ENCODE results near the gene RD3L. TPM values are rescaled to one million over a fixed set of nuclear protein-coding genes. Genes with fewer than 3 reads are reported as not detected.
"Not testable (repeated sequence)": the region's sequence is repeated elsewhere in the genome, so short reads cannot be mapped to it uniquely, and the experiment has no call there.

The RD3L gene
- total RNA-seq: 26.4 TPM
- long read RNA-seq, transcript RD3L-201 (3 exons, 1,201 nt): major isoform, 11 of 13 reads
- long read RNA-seq, partial matches to known transcripts: 0 of 13 reads
- long read RNA-seq, other reads (novel, unspliced or antisense): 0 of 13 reads

DNA sequence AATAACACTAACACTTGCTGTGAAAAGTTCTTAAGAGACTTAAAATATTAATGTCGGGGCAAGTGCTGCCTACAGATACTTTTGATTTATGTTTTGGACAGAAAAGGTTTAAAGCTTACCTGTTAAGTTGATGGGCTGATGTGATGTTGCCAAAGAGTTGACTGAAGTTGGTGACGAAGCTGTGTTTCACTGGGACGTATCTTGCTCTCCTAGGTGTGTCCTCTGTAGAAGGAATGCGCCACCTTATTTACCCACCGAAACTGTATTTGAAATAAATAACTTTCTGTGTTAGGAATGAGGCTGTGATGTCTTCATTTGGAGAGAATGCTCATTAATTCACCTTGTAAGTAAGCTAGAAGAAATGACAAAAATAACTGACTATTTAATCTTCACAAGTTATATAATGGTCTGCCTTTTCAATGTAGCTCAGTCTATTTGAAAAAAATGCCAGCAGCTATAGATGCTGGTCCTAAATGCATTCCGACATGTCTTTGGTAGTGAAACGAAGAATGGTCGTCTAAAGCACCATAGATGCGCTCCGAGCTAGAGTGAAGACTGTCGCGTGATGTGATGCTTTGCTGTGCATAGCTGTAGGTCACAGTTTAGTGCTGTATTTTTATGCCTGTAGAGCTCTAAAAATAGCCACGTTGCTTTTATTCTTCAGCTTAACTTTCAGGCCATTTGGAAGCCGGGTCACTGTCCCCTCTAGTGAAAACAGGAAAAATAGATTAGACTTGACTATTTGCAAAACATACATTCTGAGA is at the start of gene RD3L:
Gene RD3L (minus strand): TSS at position 557 of the 764 bp plus-strand sequence. CDS start 834 bp downstream, outside the sequence.
- intact Hi-C loops (cut with DNase I): no loop called here
- DNase-seq (no peak), ATAC-seq (ENCODE audit: poor library complexity) (peak; percentile 90)

DNA sequence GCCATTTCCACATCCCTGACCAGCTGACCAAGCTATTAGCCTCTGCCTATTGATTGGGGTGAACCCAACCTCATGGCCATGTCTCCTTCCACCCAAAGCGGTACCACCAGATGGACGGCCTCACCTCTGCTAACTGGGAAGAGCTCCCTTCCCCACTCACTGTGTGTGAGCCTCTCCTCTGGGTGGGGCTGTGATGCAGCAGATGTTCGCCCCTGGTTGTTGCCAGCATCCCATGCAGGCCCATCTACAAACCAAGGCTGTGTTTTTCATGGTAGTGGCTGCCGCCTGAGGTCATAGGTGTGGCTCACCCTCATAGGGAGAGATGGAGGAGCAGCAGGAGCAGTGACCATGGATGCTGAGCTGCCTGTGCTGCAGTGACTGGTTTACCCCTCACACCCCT is 47.6 kb upstream of the RD3L start:
- DNase-seq (no peak), ATAC-seq (ENCODE audit: poor library complexity) (no peak)
- intact Hi-C loops (cut with DNase I): no loop called here

DNA sequence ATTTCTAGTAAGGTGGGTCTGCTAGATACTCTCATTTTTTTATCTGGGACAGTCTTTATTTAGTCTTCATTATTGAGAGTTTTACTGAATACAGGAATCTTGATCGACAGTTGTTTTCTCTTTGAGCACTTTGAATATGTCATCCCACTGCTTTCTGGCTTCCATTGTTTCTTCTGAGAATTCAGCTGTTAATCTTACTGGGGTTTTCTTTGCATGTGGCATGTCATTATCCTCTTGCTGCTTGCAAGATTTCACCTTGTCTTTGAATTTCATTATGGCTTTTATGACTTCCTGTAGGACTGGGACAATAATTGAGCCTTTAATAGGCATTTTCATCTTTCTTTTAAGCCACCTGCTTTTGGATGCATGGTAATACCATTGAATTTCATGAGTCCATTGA is 46.7 kb upstream of the RD3L start:
- ATAC-seq (ENCODE audit: poor library complexity): no peak
- intact Hi-C loops (cut with DNase I): no loop called here
- DNase-seq: no peak

DNA sequence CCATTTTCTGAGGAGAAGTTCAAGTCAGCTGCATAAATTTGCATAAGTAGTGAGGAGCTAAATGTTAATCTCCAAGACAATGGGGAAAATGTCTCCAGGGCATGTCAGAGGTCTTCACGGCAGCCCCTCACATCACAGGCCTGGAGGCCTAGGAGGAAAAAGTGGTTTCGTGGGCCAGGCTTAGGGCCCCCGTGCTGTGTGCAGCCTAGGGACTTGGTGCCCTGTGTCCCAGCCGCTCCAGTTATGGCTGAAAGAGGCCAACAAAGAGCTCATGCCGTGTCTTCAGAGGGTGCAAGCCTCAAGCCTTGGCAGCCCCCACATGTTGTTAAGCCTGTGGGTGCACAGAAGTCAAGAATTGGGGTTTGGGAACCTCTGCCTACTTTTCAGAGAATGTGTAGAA is 41.9 kb upstream of the RD3L start:
- intact Hi-C loops (cut with DNase I): no loop called here

DNA sequence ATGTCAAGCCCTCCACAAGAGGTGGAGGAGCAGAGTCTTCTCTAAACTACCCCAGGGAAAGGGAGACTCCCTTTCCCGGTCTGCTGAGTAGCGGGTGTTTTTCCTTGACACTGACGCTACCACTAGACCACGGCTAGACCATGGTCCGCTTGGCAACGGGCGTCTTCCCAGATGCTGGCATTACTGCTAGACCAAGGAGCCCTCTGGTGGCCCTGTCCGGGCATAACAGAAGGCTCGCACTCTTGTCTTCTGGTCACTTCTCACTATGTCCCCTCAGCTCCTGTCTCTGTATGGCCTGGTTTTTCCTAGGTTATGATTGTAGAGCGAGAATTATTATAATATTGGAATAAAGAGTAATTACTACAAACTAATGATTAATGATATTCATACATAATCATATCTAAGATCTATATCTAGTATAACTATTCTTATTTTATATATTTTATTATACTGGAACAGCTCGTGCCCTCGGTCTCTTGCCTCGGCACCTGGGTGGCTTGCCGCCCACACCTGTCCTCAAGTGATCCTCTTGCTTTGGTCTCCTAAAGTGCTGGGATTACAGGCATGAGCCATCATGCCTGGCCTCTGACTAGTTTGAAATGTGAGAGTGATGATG is 38.4 kb upstream of the RD3L start:
- ATAC-seq (ENCODE audit: poor library complexity); intact Hi-C loops (cut with DNase I): not testable (repeated sequence)
- DNase-seq: peak; percentile 83

More for the DNA sequence above, 41.9 kb upstream of the RD3L start:
- DNase-seq: no peak
- no peak for ATAC-seq (ENCODE audit: poor library complexity)

DNA sequence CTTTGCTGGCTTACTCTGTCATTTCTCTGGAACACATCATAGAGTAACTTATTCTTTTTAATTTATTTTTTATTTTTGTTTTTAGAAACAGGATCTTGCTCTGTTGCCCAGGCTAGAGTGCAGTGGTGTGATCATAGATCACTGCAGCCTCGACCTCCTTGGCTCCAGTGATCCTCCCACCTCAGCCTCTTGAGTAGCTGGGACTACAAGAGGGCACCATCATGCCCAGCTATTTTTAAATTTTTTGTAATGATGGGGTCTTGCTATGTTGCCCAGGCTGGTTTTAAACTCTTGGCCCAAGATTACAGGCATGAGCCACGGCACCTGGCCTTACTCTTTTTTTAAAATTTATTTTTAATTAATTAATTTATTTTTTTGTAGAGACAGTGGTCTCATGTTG is 32.2 kb upstream of the RD3L start:
- intact Hi-C loops (cut with DNase I): no loop called here
- ATAC-seq (ENCODE audit: poor library complexity): no peak
- no peak for DNase-seq

DNA sequence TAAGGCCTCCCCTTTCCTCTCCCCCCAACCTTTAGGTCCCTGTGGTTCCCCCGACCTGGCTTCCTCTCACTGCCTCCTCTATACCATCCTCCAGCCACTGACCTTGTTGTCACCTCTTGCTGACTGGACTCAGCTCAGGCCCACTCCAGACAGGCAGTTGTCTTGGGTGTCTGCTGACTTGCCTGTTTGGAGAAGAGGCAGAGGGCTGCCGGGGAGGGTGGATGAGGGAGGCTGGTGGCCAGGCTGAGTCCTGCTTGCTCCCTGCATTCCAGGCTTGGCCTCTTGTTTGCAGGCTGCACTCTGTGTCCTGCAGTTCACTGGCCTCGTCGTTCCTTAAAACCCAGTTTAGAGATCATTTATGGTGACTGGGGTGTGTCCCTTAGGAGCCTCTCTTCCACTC is 31.0 kb upstream of the RD3L start:
- intact Hi-C loops (cut with DNase I): no loop called here
- peak; percentile 46 for ATAC-seq (ENCODE audit: poor library complexity)
- no peak for DNase-seq

DNA sequence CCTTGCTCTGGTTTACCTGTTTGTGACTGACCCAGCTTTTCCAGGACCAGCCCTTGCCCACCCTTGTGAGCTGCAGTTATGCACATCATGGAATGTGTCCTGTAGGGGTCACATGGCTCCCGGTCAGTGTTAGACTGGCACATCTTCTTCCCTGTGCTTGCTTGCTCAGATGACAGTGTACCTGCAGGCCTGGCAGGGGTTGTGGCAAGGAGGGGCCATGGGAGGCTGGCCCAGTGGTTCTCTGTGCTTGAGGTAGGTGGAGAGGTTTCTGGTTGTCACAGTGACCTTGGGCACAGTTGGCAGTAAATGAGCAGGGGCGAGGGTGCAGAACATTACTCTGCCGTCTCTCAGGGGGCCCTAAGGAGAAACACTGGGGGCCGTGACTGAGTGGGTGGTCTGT is 27.6 kb upstream of the RD3L start:
- ATAC-seq (ENCODE audit: poor library complexity): peak; percentile 36
- no peak for DNase-seq
- intact Hi-C loops (cut with DNase I): no loop called here

DNA sequence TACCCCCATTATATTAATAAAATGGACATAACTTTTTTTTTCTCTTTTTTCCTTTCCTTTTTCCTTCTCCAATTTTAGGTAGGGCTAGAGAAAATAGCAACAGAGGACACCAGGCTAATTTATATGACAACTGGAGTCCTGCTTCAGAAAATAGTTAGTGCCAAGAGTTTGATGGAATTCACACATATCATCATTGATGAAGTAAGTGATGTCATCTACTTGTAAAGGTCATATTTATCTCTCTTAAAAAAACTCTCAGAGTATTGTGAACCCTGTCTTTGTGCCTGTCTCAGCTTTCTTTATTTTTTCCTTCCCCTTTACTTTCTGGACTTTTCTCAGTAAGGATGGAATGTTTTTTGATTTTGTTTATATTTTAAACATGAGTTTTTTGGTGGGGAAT is 24.3 kb upstream of the RD3L start:
- ATAC-seq (ENCODE audit: poor library complexity): no peak
- intact Hi-C loops (cut with DNase I): no loop called here
- no peak for DNase-seq

DNA sequence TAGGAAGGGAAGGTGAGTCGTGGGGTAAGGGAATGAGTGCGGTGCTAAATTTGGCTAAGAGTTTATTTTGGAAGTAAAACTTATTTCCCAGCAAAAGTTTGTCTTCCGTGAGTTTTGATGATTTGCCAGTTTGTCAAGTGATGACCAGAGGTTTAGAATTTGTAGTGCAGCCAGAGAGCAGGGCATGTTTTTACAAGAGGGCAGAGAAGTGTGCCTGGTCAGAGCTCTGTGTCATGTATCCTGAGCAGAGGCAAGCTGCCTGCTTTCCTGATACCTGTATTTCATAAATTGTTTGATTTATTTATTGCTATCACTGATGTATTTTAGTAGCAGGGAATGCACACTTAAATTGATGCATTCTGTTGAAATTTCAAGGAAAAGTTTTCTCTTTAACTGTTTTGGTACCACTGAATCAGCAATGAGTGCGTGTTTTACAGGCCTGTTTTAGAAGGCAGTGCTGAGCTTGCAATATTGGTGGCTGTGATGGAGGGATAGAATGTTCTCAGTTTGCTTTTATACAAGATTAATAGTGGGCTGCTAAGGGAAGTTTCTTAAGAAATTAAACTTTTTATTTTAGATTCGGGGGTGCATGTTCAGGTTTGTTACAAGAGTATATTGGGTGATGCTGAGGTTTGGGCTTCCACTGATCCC is 19.7 kb upstream of the RD3L start:
- intact Hi-C loops (cut with DNase I): no loop called here
- no peak for ATAC-seq (ENCODE audit: poor library complexity)

DNA sequence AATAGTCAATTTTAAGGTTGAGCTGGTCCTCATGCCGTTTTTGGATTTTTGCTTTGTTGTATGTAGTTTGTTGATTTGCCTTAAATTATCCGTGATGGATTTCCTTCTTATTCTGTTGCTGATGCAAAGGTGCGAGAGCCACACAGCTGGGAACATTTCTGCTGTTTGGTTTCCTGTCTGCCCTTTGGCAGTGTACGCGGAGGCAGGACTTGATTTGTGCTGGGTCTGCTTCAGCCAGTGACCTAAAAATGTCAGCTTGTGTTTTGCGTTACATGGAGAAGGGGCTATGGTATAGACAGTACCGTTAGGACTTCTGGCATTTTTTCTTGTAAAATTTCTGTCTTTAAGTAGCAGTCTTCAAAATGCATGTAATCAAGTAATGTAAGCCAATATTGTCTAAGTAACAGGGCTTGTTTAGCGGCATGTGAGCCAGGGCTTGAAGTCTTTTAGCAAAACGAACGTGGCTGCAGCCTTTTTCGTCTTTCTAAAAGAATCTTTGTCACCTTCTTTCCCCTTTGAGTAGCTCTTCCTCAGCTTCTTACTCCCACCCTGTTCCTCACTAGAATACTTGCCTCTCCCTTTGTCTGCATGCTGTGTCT is 18.2 kb upstream of the RD3L start:
- no peak for DNase-seq
- intact Hi-C loops (cut with DNase I): no loop called here
- ATAC-seq (ENCODE audit: poor library complexity): no peak

More for the DNA sequence above, 19.7 kb upstream of the RD3L start:
- DNase-seq: no peak

DNA sequence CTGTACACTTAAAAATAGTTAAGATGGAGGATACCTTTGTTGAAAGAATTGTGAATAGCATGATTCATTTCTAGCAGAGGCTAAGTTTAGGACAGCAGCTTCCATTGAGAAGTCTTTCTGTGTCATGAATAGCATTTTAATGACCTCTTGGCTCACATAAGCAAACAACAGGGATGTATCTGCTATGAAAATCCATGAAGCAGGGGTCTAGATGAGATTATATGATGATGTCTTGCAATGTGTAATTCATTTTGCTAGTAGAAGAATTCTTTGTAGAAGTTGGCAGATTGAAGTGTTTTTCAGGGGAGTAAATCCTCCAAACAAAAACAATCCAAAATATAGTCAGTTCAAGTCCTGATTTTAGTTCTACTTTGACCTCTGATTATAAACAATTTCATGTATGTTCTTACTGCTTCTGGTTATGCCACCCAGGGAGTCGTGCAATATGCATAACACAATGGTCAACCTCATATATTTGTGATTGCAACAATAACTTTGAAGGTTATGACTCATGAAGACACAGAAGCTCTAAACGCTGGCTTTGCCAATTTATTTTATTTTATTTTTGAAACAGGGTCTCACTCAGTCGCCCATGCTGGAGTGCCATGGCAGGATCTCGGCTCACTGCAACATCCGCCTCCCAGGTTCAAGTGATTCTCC is 6.9 kb upstream of the RD3L start:
- no peak for DNase-seq
- ATAC-seq (ENCODE audit: poor library complexity): no peak
- intact Hi-C loops (cut with DNase I): no loop called here

DNA sequence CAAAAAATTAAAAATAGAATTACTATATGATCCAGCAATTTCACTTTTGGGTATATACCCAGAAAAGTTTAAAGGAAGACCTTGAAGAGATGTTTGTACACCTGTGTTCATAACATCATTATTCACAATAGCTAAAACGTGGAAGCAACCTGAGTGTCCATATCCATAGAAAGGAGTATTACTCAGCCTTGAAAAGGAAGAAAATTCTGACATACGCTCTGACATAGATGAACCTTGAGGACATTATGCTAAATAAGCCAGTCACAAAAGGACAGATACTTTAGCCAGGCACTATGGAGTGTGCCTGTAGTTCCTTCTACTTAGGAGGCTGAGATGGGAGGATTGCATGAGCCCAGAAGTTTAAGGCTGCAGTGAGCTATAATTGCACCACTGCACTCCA is 6.1 kb upstream of the RD3L start:
- intact Hi-C loops (cut with DNase I): no loop called here
- DNase-seq (no peak), ATAC-seq (ENCODE audit: poor library complexity) (no peak)

DNA sequence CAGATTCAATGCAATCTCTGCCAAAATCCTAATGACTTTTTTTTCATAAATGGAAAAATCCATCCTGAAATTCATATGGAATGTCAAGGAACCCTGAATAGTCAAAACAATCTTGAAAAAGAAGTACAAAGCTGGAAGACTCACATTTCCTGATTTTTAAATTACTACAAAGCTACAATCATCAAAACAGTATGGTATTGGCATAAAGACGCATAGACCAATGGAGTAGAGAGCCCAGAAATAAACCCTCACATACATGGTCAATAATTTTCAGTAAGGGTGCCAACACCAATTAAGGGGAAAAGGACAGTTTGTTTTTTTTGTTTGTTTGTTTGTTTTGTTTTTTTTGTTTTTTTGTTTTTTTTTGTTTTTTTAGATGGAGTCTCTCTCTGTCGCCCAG is 4.6 kb upstream of the RD3L start:
- intact Hi-C loops (cut with DNase I): no loop called here
- no peak for ATAC-seq (ENCODE audit: poor library complexity)
- DNase-seq: no peak

DNA sequence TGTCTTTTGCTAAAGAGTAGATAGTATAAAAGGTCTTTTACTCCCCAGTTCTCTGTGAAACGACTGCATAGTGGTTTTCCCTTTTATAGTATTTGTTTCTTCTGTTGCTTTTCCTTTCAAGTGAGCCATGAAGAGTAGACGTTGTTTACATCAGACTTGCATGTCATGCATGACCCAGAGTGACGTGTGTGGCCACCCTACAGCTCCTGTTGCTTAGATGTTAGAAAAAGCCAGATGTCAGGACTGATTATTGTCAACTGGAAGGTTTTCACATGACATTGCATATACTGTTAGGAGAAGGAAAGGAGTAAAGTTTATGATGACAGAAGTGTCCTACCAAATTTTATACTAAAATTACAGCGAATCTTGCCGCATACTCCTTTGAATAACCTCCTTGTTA is 1.3 kb upstream of the RD3L start:
- DNase-seq (no peak), ATAC-seq (ENCODE audit: poor library complexity) (no peak)
- intact Hi-C loops (cut with DNase I): no loop called here

DNA sequence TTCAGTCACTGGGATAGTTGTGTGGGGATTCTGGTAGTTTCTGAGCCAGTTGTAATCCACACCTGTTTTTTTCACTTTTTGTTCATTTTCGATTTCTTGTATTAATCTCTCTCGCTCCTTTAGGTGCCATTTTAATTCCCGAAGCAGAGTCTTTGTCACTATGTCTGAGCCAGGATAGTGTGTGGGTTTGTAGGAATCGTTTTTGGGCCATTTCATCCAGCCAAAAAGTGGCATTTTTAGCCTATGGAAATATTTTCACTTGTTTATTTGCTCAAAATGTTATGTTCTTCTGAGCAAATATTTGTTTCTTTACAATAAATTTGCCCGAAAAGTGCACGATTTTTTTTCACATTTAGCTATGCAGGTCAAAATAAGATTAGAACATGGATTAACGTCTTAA is 867 bp downstream of the RD3L start:
- intact Hi-C loops (cut with DNase I): no loop called here
- no peak for DNase-seq
- peak; percentile 41 for ATAC-seq (ENCODE audit: poor library complexity)

DNA sequence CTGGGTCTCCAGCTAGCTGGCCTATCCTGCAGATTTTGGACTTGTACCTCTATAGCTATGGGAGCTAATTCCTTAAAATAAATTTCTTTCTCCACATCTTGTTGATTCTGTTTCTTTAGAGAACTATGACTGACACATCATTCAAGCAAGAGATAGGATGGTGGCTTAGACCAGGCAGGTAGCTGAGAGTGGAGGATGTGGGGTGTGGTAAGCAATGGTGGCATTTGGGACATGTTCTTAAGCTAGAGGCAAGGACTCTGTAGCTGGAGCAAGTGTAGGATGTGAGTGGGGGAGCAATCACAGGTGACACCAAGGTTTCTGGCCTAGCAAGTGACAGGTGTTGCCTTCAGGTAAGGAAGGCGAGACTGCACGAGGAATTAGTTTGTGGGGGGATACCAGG is 7.2 kb downstream of the RD3L start:
- DNase-seq (no peak), ATAC-seq (ENCODE audit: poor library complexity) (no peak)
- intact Hi-C loops (cut with DNase I): no loop called here

DNA sequence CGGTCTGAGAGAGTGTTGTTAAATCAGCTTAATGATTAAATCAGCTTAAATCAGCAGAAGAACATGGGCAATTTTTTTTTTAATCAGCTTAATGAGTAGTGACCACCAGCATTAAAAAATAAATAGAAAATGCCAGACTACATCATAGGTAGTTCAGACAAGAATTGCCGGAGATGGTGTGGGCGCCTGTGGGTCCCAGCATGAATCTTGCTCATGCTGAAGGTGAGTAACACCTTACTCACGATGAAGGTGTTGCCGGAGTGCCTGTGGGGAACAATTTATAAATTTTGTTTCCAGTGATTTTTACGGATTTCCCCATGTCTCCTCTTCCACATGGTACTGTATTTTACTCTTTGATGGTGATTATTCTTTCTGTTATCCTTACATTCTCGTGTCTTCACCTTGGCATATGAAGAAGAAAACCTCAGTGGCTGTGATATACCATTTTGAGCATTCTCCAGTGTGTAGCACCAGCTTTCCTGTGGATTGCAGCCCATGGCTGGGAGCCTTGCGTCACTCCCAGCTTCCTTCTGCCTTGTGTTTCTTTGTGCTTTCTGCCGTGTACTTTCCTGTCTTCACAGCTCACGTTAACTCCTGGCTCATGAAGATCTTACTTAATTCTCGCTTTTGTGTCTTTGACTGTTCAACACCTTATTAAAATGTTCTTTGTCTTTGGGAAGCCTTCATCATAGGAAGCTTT is 9.4 kb downstream of the RD3L start:
- no peak for ATAC-seq (ENCODE audit: poor library complexity)

More for the DNA sequence above, 9.4 kb downstream of the RD3L start:
- intact Hi-C loops (cut with DNase I): no loop called here
- DNase-seq: no peak
